Body of pancreas (tissue), 4 donors: ENCODE data around the gene TOMM22. TPM values are rescaled to one million over a fixed set of nuclear protein-coding genes. Genes with fewer than 3 reads are reported as not detected.

Source experiments
- ATAC-seq: fragments of 150-250 bp; one replicate; pipeline ENCODE4 v1.9.1; 2016
- DNase-seq, 4 donors: peaks; one replicate each; pipeline ENCODE4 v3.0.0-alpha.2; 2019
- H3K27ac ChIP-seq, 4 donors: fragments of 200-600 bp; sonication (generic); 1 replicate in 3 of 4; 2 replicates in 1 of 4; pipeline versions ENCODE4 v1.5.1 to v1.6.1; 2016 to 2019; ENCODE audit warnings: mild to moderate bottlenecking in 1 of 4, mixed read lengths in 1 of 4, moderate library complexity in 1 of 4
- H3K27me3 ChIP-seq, 2 donors: fragments of 200-600 bp; sonication (generic); one replicate each; pipeline ENCODE4 v1.6.0; 2016; ENCODE audit warnings: mild to moderate bottlenecking in 1 of 2
- H3K36me3 ChIP-seq, 2 donors: fragments of 200-600 bp; sonication (generic); replicated peaks in 1 of 2; 2 replicates each; pipeline ENCODE4 v1.5.1; 2016; ENCODE audit warnings: low read depth in 2 of 2; ENCODE audit not compliant: insufficient read depth in 1 of 2
- H3K4me1 ChIP-seq: fragments of 200-600 bp; sonication (generic); one replicate; pipeline ENCODE4 v1.6.0; 2016
- H3K4me3 ChIP-seq, 2 donors: fragments of 200-600 bp; sonication (generic); 1 replicate in 1 of 2; 2 replicates in 1 of 2; pipeline ENCODE4 v1.5.1; 2016 to 2019
- H3K9me3 ChIP-seq, 3 donors: fragments of 200-600 bp; sonication (generic); 1 replicate in 2 of 3; 2 replicates in 1 of 3; pipeline ENCODE4 v1.5.1; 2016
- CTCF ChIP-seq, 7 experiments: fragments of 450-650 bp in 4 of 7; fragments of 200-600 bp in 3 of 7; sonication (generic) in 3 of 7; IDR thresholded peaks; one replicate each; pipeline ENCODE4 v1.5.1; 2016 to 2019; ENCODE audit warnings: antibody characterized with exemption in 7 of 7
- POLR2A ChIP-seq, 3 donors: fragments of 450-650 bp; IDR thresholded peaks; one replicate each; pipeline ENCODE4 v1.6.1; 2016; ENCODE audit warnings: antibody characterized with exemption in 3 of 3, mild to moderate bottlenecking in 2 of 3
- WGBS, 2 donors: methylation state at CpG; one replicate each; pipeline ENCODE4 v1.1.5; 2017; 5-methylcytosine and 5-hydroxymethylcytosine counted together
- intact Hi-C: fragments of 100-400 bp; cut with DNase I; formaldehyde crosslinking; loops from one replicate; pipeline ENCODE4 v1.15.1; 2023
- total RNA-seq, 2 donors: library from RNA; depleted of rRNA; stranded (reverse); fragments of >200 nt; gene quantifications; one replicate each; pipeline ENCODE4 v1.1.0, GENCODE V29; 2016

The TOMM22 gene
- total RNA-seq, 2 donors from 2014 or later: 16.6 to 21.4 TPM

GRCh38 chr22:38653741-38654140 lies 28.0 kb upstream of the TOMM22 start:
- no peaks in the 10 kb centered on the region for H3K9me3 ChIP-seq
- H3K4me3 ChIP-seq: no peak overlapping the region
- TF ChIP-seq POLR2A (IDR thresholded peaks at IDR 0.05): no peak
- no peak for TF ChIP-seq CTCF (IDR thresholded peaks at IDR 0.05)
- intact Hi-C loops: no loop called here
- H3K27ac ChIP-seq: no peak overlapping the region
- H3K4me1 ChIP-seq: peaks cover 13% of the 10 kb centered on the region
- no peaks in the 10 kb centered on the region for H3K27me3 ChIP-seq
- WGBS, 2 donors: 90 to 94% methylated on average over 8 of the region's 8 CpGs
- no peaks in the 10 kb centered on the region for H3K36me3 ChIP-seq
- DNase-seq (no peak), ATAC-seq (no peak)

GRCh38 chr22:38655519-38656255 lies 26.1 kb upstream of the TOMM22 start:
- TF ChIP-seq POLR2A (IDR thresholded peaks at IDR 0.05) (no peak), CTCF (IDR thresholded peaks at IDR 0.05) (no peak)
- ATAC-seq: no peak
- intact Hi-C loops: no loop called here

GRCh38 chr22:38656256-38657044 lies 25.3 kb upstream of the TOMM22 start, which contains the start of the genes CBY1 and FAM227A:
TSS of gene CBY1 (plus strand) at chr22:38656638. CDS start at chr22:38668055, 11,417 bp downstream.
TSS of gene FAM227A (minus strand) at chr22:38656392. CDS start at chr22:38650168, 6,224 bp downstream.
- Histone ChIP-seq H3K4me3 (peak within 1 kb of the TSS; percentile 70 to 97), H3K36me3 (no peaks in the 10 kb centered on the region), H3K27me3 (no peaks in the 10 kb centered on the region), H3K9me3 (no peaks in the 10 kb centered on the region), H3K27ac (peak within 1 kb of the TSS; percentile 88 to 96 (median 94)), H3K4me1 (peaks cover 13% of the 10 kb centered on the region)
- intact Hi-C loops: no loop called here
- 1% methylated on average over 34 to 66 of the region's 66 CpGs for WGBS, 2 donors
- ATAC-seq: peak; percentile 93
- DNase-seq: peak; percentile 89 to 93 (median 91)
- peak; percentile 48 to 82 (median 79) for TF ChIP-seq POLR2A (IDR thresholded peaks at IDR 0.05)
- TF ChIP-seq CTCF (IDR thresholded peaks at IDR 0.05): peak in 1 of 7 experiments; percentile 20

More at GRCh38 chr22:38655519-38656255, 26.1 kb upstream of the TOMM22 start:
- H3K4me3 ChIP-seq: peak overlapping the region; percentile 70 to 97
- WGBS, 2 donors: 7 to 11% methylated on average over 15 to 22 of the region's 22 CpGs
- peaks cover 13% of the 10 kb centered on the region for H3K4me1 ChIP-seq
- no peaks in the 10 kb centered on the region for H3K36me3 ChIP-seq
- no peaks in the 10 kb centered on the region for H3K27me3 ChIP-seq
- DNase-seq: peak in 1 of 4 donors; percentile 17
- no peaks in the 10 kb centered on the region for H3K9me3 ChIP-seq
- peak overlapping the region; percentile 88 to 96 (median 94) for H3K27ac ChIP-seq

- ATAC-seq (peak; percentile 34), DNase-seq (peak; percentile 39 to 56 (median 40))
- H3K4me3 ChIP-seq: peak overlapping the region; percentile 70 to 97
- peaks cover 13% of the 10 kb centered on the region for H3K4me1 ChIP-seq
- H3K27me3 ChIP-seq: no peaks in the 10 kb centered on the region
- TF ChIP-seq CTCF (IDR thresholded peaks at IDR 0.05) (no peak), POLR2A (IDR thresholded peaks at IDR 0.05) (no peak)
- WGBS, 2 donors: 4 to 7% methylated on average over 14 to 16 of the region's 16 CpGs
- intact Hi-C loops: no loop called here
- H3K9me3 ChIP-seq: no peaks in the 10 kb centered on the region
- H3K36me3 ChIP-seq: no peaks in the 10 kb centered on the region
- peak overlapping the region; percentile 88 to 96 (median 94) for H3K27ac ChIP-seq
Measured at GRCh38 chr22:38657045-38657909, 24.5 kb upstream of the TOMM22 start.
